WTC11 (cell line): ENCODE results near the gene ADGRV1. TPM values are rescaled to one million over a fixed set of nuclear protein-coding genes. Genes with fewer than 3 reads are reported as not detected.

Experiments used
- ATAC-seq: fragments of 200-7000 bp; cut with Tn5 transposase; 2 replicates; pipeline ENCODE4 v1.10.0; 2021; ENCODE audit warnings: mild to moderate bottlenecking, moderate library complexity
- CTCF ChIA-PET: fragments of 300-600 bp; sonication (Branson Sonifier 250); formaldehyde crosslinking; loops from one replicate; lab custom pipeline; 2021; ENCODE audit warnings: antibody characterized with exemption; lab: Charles Lee
- POLR2A ChIA-PET: fragments of 350-600 bp; sonication (Branson Sonifier 250); formaldehyde crosslinking; loops from one replicate; lab custom pipeline; 2021; ENCODE audit warnings: antibody characterized with exemption; lab: Charles Lee
- DNase-seq: peaks from one replicate; pipeline ENCODE4 v3.0.0; 2021; ENCODE audit warnings: low spot score
- H3K27ac Mint-ChIP-seq: 2 replicates; pipeline ENCODE4 v1.8.0; 2021; ENCODE audit warnings: mixed read lengths
- H3K27me3 Mint-ChIP-seq: 2 replicates; pipeline ENCODE4 v1.8.0; 2021; ENCODE audit warnings: low read depth, mild to moderate bottlenecking, moderate library complexity, mixed read lengths
- H3K36me3 Mint-ChIP-seq: 2 replicates; pipeline ENCODE4 v1.8.0; 2021; ENCODE audit warnings: mixed read lengths
- H3K4me1 Mint-ChIP-seq: 2 replicates; pipeline ENCODE4 v1.8.0; 2022; ENCODE audit warnings: mixed read lengths
- H3K4me3 Mint-ChIP-seq: 2 replicates; pipeline ENCODE4 v1.8.0; 2021; ENCODE audit warnings: mild to moderate bottlenecking, moderate library complexity, mixed read lengths
- H3K9me3 Mint-ChIP-seq: 2 replicates; pipeline ENCODE4 v1.8.0; 2021; ENCODE audit warnings: mixed read lengths
- ATF1 ChIP-seq: sonication (generic); formaldehyde crosslinking; IDR thresholded peaks from 2 replicates; pipeline ENCODE4 v1.8.1; 2023; ENCODE audit warnings: mild to moderate bottlenecking, moderate library complexity, missing genetic modification reagents
- CBFB ChIP-seq: sonication (generic); formaldehyde crosslinking; IDR thresholded peaks from 2 replicates; pipeline ENCODE4 v1.8.1; 2022; ENCODE audit warnings: mild to moderate bottlenecking, low read depth, missing genetic modification reagents
- CREB1 ChIP-seq: sonication (generic); formaldehyde crosslinking; IDR thresholded peaks from 2 replicates; pipeline ENCODE4 v1.8.0; 2023; ENCODE audit warnings: mild to moderate bottlenecking, missing genetic modification reagents
- ETV6 ChIP-seq: sonication (generic); formaldehyde crosslinking; IDR thresholded peaks from 2 replicates; pipeline ENCODE4 v1.8.1; 2022; ENCODE audit warnings: mild to moderate bottlenecking, missing genetic modification reagents
- GABPB1 ChIP-seq: sonication (generic); formaldehyde crosslinking; IDR thresholded peaks from 2 replicates; pipeline ENCODE4 v1.8.1; 2023; ENCODE audit warnings: mild to moderate bottlenecking, missing genetic modification reagents
- GRHL2 ChIP-seq: fragments of 250-450 bp; sonication (Bioruptor Pico); IDR thresholded peaks from 2 replicates; pipeline ENCODE4 v1.8.0; 2022; ENCODE audit warnings: mild to moderate bottlenecking, moderate library complexity; ENCODE audit not compliant: insufficient replicate concordance, severe bottlenecking
- MYBL2 ChIP-seq: sonication (generic); formaldehyde crosslinking; IDR thresholded peaks from 2 replicates; pipeline ENCODE4 v1.8.1; 2023; ENCODE audit warnings: mild to moderate bottlenecking, moderate library complexity, missing genetic modification reagents
- NFATC4 ChIP-seq: fragments of 250-450 bp; sonication (Bioruptor Pico); IDR thresholded peaks from 2 replicates; pipeline ENCODE4 v1.9.0; 2021; ENCODE audit warnings: mild to moderate bottlenecking
- PRRX2 ChIP-seq: fragments of 250-450 bp; sonication (Bioruptor Pico); IDR thresholded peaks from 2 replicates; pipeline ENCODE4 v1.8.0; 2021; ENCODE audit warnings: mild to moderate bottlenecking
- RELA ChIP-seq: sonication (generic); formaldehyde crosslinking; IDR thresholded peaks from 2 replicates; pipeline ENCODE4 v1.8.1; 2022; ENCODE audit warnings: missing genetic modification reagents, mild to moderate bottlenecking, borderline replicate concordance
- RORB ChIP-seq: fragments of 250-450 bp; sonication (Bioruptor Pico); IDR thresholded peaks from 2 replicates; pipeline ENCODE4 v1.9.0; 2021; ENCODE audit warnings: mild to moderate bottlenecking
- SMAD4 ChIP-seq: sonication (generic); formaldehyde crosslinking; IDR thresholded peaks from 2 replicates; pipeline ENCODE4 v1.8.0; 2022; ENCODE audit warnings: mild to moderate bottlenecking, missing genetic modification reagents
- TP53 ChIP-seq: sonication (generic); formaldehyde crosslinking; IDR thresholded peaks from 2 replicates; pipeline ENCODE4 v1.8.1; 2023; ENCODE audit warnings: mild to moderate bottlenecking, missing genetic modification reagents
- ZNF232 ChIP-seq: sonication (generic); formaldehyde crosslinking; IDR thresholded peaks from 2 replicates; pipeline ENCODE4 v1.8.0; 2022; ENCODE audit warnings: mild to moderate bottlenecking, missing genetic modification reagents
- ZNF263 ChIP-seq: sonication (generic); formaldehyde crosslinking; IDR thresholded peaks from 2 replicates; pipeline ENCODE4 v1.8.1; 2022; ENCODE audit warnings: low read depth, mild to moderate bottlenecking, moderate library complexity, missing genetic modification reagents
- ZNF317 ChIP-seq: sonication (generic); formaldehyde crosslinking; IDR thresholded peaks from 2 replicates; pipeline ENCODE4 v1.8.1; 2023; ENCODE audit warnings: low read depth, mild to moderate bottlenecking, moderate library complexity, missing genetic modification reagents, borderline replicate concordance
- ZNF396 ChIP-seq: fragments of 250-450 bp; sonication (Bioruptor Pico); IDR thresholded peaks from 2 replicates; pipeline ENCODE4 v1.8.0; 2021; ENCODE audit warnings: mild to moderate bottlenecking, moderate library complexity, borderline replicate concordance
- ZNF671 ChIP-seq: fragments of 250-450 bp; sonication (Bioruptor Pico); IDR thresholded peaks from 2 replicates; pipeline ENCODE4 v1.8.0; 2021; ENCODE audit warnings: mild to moderate bottlenecking
- total RNA-seq: library from RNA; stranded (reverse); gene quantifications from 3 replicates; pipeline ENCODE4 v1.2.3, GENCODE V29; 2021
- TF ChIP-seq, protein P1 (sequence below): sonication (generic); formaldehyde crosslinking; conservative IDR thresholded peaks from 2 replicates; pipeline ENCODE4 v1.8.1; 2022; ENCODE audit warnings: mild to moderate bottlenecking, missing genetic modification reagents
- TF ChIP-seq, protein P2 (sequence below): sonication (generic); formaldehyde crosslinking; IDR thresholded peaks from 2 replicates; pipeline ENCODE4 v1.8.1; 2023; ENCODE audit warnings: mild to moderate bottlenecking, missing genetic modification reagents, moderate library complexity
- TF ChIP-seq, protein P3 (sequence below): fragments of 250-450 bp; sonication (Bioruptor Pico); IDR thresholded peaks from 2 replicates; pipeline ENCODE4 v1.9.0; 2021; ENCODE audit warnings: moderate library complexity, mild to moderate bottlenecking, inconsistent platforms, borderline replicate concordance
- TF ChIP-seq, protein P4 (sequence below): sonication (generic); formaldehyde crosslinking; IDR thresholded peaks from 2 replicates; pipeline ENCODE4 v1.8.1; 2023; ENCODE audit warnings: mild to moderate bottlenecking, missing genetic modification reagents, borderline replicate concordance
- TF ChIP-seq, protein P5 (sequence below): sonication (generic); formaldehyde crosslinking; IDR thresholded peaks from 2 replicates; pipeline ENCODE4 v1.8.1; 2023; ENCODE audit warnings: mild to moderate bottlenecking, missing genetic modification reagents, moderate library complexity

The ADGRV1 gene
- total RNA-seq, 1 experiment from 2014 or later = 74.5 TPM

DNA sequence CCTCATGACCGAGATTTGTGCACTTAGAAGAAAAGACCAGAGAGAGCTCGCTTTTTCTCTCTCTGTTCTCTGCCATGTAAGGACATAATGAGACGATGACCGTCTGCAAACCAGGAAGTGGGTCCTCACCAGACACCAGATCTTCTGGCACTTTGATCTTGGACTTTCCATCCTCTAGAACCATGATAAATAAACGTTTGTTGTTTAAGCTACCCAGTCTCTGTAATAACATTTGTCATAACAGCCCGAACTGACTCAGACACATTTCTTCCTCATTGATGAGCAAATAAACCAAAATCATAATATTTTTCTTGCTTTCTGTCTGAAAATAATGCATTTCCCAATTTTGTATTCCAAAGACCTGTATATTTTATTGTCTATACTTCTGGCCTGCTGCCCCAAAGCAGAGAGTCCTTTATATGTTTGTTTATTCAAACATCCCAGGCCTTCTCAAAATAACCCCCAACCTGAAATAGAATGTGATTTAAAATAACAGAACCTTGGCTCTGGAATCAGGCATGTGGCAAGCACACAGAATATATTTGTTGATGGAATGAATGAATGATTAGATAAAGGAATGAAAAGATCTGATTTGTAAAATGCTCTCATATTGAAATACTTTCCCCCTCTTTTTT is 396.5 kb downstream of the ADGRV1 start:
- ATAC-seq (no peak), DNase-seq (no peak)
- Mint-ChIP-seq H3K27me3 (no peaks in the 10 kb centered on the region), H3K9me3 (0 out of 2 replicates have a peak, but pooled peaks cover 3% of the 10 kb centered on the region), H3K4me1 (no peaks in the 10 kb centered on the region), H3K27ac (no peak overlapping the region), H3K36me3 (no peaks in the 10 kb centered on the region), H3K4me3 (no peak overlapping the region)
- CTCF ChIA-PET = interaction anchor here (1.4 kb wide), 1 partner anchor 464 kb away, joined by 3 read pairs; no protein-coding TSS in a partner anchor
- TF ChIP-seq TP53 (CRISPR knock-in tag) = no peak
- no peak for TF ChIP-seq CBFB
- no peak for TF ChIP-seq ZNF232
- TF ChIP-seq, protein P1, sequence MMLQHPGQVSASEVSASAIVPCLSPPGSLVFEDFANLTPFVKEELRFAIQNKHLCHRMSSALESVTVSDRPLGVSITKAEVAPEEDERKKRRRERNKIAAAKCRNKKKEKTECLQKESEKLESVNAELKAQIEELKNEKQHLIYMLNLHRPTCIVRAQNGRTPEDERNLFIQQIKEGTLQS = no peak
- POLR2A ChIA-PET = no interaction called here

DNA sequence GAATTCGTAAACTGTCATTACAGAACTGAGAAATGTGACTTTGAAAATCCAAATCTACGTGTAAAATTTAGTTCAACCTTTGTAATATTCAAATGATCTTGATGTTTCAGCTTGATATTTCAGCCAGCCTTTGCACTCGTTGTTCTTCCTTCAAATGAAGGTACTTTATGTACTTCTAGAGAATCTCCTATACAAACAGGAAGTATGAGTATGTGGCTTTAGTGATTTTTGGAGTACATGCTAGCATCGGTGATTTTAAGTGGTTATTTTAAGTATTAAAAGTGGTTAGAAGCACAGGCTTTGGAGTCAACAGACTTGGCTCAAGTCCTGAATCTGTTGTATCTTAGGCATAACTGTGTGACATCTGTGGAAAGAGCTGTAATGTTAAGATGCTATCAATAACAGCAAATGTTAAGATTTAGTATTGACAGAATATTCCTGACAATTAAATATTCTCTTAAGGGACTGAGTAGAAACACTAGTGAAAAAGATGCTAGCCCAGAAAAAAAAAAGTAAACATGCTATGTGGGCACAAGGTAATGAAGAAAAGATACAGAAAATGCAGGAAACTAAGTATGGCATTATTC is 398.0 kb downstream of the ADGRV1 start:
- ChIA-PET CTCF (no interaction called here), POLR2A (no interaction called here)
- TF ChIP-seq, protein P1 = no peak
- TF ChIP-seq MYBL2 (no peak), GABPB1 (no peak), GRHL2 (CRISPR knock-in tag) (no peak), SMAD4 (CRISPR knock-in tag) (no peak), ZNF671 (CRISPR knock-in tag) (no peak), PRRX2 (CRISPR knock-in tag) (no peak), ZNF317 (CRISPR knock-in tag) (no peak), RELA (CRISPR knock-in tag) (no peak), ATF1 (CRISPR knock-in tag) (no peak), NFATC4 (CRISPR knock-in tag) (no peak), ZNF396 (CRISPR knock-in tag) (no peak), CREB1 (CRISPR knock-in tag) (no peak), ETV6 (CRISPR knock-in tag) (no peak), ZNF263 (CRISPR knock-in tag) (no peak), RORB (no peak)
- TF ChIP-seq, protein P2, sequence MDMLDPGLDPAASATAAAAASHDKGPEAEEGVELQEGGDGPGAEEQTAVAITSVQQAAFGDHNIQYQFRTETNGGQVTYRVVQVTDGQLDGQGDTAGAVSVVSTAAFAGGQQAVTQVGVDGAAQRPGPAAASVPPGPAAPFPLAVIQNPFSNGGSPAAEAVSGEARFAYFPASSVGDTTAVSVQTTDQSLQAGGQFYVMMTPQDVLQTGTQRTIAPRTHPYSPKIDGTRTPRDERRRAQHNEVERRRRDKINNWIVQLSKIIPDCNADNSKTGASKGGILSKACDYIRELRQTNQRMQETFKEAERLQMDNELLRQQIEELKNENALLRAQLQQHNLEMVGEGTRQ (CRISPR knock-in tag) = no peak
- TF ChIP-seq, protein P3, sequence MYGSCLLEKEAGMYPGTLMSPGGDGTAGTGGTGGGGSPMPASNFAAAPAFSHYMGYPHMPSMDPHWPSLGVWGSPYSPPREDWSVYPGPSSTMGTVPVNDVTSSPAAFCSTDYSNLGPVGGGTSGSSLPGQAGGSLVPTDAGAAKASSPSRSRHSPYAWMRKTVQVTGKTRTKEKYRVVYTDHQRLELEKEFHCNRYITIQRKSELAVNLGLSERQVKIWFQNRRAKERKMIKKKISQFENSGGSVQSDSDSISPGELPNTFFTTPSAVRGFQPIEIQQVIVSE (CRISPR knock-in tag) = no peak
- TF ChIP-seq, protein P4, sequence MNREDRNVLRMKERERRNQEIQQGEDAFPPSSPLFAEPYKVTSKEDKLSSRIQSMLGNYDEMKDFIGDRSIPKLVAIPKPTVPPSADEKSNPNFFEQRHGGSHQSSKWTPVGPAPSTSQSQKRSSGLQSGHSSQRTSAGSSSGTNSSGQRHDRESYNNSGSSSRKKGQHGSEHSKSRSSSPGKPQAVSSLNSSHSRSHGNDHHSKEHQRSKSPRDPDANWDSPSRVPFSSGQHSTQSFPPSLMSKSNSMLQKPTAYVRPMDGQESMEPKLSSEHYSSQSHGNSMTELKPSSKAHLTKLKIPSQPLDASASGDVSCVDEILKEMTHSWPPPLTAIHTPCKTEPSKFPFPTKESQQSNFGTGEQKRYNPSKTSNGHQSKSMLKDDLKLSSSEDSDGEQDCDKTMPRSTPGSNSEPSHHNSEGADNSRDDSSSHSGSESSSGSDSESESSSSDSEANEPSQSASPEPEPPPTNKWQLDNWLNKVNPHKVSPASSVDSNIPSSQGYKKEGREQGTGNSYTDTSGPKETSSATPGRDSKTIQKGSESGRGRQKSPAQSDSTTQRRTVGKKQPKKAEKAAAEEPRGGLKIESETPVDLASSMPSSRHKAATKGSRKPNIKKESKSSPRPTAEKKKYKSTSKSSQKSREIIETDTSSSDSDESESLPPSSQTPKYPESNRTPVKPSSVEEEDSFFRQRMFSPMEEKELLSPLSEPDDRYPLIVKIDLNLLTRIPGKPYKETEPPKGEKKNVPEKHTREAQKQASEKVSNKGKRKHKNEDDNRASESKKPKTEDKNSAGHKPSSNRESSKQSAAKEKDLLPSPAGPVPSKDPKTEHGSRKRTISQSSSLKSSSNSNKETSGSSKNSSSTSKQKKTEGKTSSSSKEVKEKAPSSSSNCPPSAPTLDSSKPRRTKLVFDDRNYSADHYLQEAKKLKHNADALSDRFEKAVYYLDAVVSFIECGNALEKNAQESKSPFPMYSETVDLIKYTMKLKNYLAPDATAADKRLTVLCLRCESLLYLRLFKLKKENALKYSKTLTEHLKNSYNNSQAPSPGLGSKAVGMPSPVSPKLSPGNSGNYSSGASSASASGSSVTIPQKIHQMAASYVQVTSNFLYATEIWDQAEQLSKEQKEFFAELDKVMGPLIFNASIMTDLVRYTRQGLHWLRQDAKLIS (CRISPR knock-in tag) = no peak
- TF ChIP-seq, protein P5, sequence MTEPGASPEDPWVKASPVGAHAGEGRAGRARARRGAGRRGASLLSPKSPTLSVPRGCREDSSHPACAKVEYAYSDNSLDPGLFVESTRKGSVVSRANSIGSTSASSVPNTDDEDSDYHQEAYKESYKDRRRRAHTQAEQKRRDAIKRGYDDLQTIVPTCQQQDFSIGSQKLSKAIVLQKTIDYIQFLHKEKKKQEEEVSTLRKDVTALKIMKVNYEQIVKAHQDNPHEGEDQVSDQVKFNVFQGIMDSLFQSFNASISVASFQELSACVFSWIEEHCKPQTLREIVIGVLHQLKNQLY (CRISPR knock-in tag) = no peak
- H3K36me3 Mint-ChIP-seq = no peaks in the 10 kb centered on the region
- H3K27me3 Mint-ChIP-seq = no peaks in the 10 kb centered on the region
- no peak overlapping the region for H3K4me3 Mint-ChIP-seq
- H3K9me3 Mint-ChIP-seq = 0 out of 2 replicates have a peak, but pooled peaks cover 3% of the 10 kb centered on the region
- ATAC-seq (no peak), DNase-seq (no peak)
- no peaks in the 10 kb centered on the region; the same call in 1 of the 2 replicates for H3K4me1 Mint-ChIP-seq
- no peak overlapping the region for H3K27ac Mint-ChIP-seq
